Measurements from ENCODE around the gene PXN. TPM values are rescaled to one million over a fixed set of nuclear protein-coding genes. Genes with fewer than 3 reads are reported as not detected.
"Not testable (repeated sequence)": the region's sequence is repeated elsewhere in the genome, so short reads cannot be mapped to it uniquely, and the experiment has no call there.

PXN gene
- total and polyA plus RNA-seq, 7 donors = 64.7 to 166 (median 96.2) TPM

GRCh38 chr12:120212301-120212700 lies 53.2 kb downstream of the PXN start:
- 91 to 95% (median 93%) methylated on average over 24 of the region's 24 CpGs for WGBS, 3 donors
- DNase-seq = no peak
- no peaks in the 10 kb centered on the region for H3K9me3 ChIP-seq
- TF ChIP-seq, protein P1, sequence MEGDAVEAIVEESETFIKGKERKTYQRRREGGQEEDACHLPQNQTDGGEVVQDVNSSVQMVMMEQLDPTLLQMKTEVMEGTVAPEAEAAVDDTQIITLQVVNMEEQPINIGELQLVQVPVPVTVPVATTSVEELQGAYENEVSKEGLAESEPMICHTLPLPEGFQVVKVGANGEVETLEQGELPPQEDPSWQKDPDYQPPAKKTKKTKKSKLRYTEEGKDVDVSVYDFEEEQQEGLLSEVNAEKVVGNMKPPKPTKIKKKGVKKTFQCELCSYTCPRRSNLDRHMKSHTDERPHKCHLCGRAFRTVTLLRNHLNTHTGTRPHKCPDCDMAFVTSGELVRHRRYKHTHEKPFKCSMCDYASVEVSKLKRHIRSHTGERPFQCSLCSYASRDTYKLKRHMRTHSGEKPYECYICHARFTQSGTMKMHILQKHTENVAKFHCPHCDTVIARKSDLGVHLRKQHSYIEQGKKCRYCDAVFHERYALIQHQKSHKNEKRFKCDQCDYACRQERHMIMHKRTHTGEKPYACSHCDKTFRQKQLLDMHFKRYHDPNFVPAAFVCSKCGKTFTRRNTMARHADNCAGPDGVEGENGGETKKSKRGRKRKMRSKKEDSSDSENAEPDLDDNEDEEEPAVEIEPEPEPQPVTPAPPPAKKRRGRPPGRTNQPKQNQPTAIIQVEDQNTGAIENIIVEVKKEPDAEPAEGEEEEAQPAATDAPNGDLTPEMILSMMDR (IDR thresholded peaks at IDR 0.05) = no peak
- no peak overlapping the region for H3K27ac ChIP-seq
- no peak overlapping the region for H3K4me3 ChIP-seq
- no peaks in the 10 kb centered on the region for H3K27me3 ChIP-seq (ENCODE audit: insufficient read depth in 3 of 3, low read length in 2 of 3)
- H3K36me3 ChIP-seq (ENCODE audit: insufficient read depth in 1 of 2, low read depth in 1 of 2) = peaks cover 16 to 77% of the 10 kb centered on the region in 2 donors
- no peak for ATAC-seq
- intact Hi-C loops (cut with DNase I) = no loop called here
- no peaks in the 10 kb centered on the region for H3K4me1 ChIP-seq

DNA sequence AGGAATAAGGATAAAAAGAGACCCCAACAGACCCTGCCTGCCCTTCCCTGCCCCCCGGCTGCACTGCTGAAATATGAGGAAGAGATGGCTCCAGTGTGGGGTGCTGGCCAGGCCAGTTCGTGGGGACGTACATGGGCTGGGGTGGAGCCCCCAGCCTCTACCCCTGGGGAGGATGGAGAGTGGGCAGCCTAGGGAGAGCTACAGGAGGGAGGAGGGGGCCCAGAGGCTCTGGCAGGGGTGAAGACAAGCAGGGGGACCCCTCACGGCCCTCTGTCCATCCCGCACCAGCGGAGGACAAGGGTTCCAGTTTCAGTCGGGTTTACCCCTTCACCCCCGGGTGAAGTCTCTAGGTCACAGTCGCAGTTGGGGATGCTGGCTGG lies 53.6 kb downstream of the PXN start:
- Histone ChIP-seq H3K4me1 (no peaks in the 10 kb centered on the region), H3K27me3 (ENCODE audit: insufficient read depth in 3 of 3, low read length in 2 of 3) (no peaks in the 10 kb centered on the region), H3K9me3 (no peaks in the 10 kb centered on the region), H3K27ac (no peak overlapping the region), H3K36me3 (ENCODE audit: insufficient read depth in 1 of 2, low read depth in 1 of 2) (peaks cover 16 to 77% of the 10 kb centered on the region in 2 donors), H3K4me3 (no peak overlapping the region)
- intact Hi-C loops (cut with DNase I) = no loop called here
- DNase-seq (no peak), ATAC-seq (no peak)
- WGBS, 3 donors = 75 to 90% (median 78%) methylated on average over 9 of the region's 9 CpGs
- TF ChIP-seq, protein P1 (IDR thresholded peaks at IDR 0.05) = no peak

GRCh38 chr12:120211243-120211903 lies 54.2 kb downstream of the PXN start:
- DNase-seq (no peak), ATAC-seq (no peak)
- Histone ChIP-seq H3K4me1 (no peaks in the 10 kb centered on the region), H3K9me3 (no peaks in the 10 kb centered on the region), H3K4me3 (no peak overlapping the region), H3K27me3 (ENCODE audit: insufficient read depth in 3 of 3, low read length in 2 of 3) (no peaks in the 10 kb centered on the region), H3K36me3 (ENCODE audit: insufficient read depth in 1 of 2, low read depth in 1 of 2) (peaks cover 16 to 77% of the 10 kb centered on the region in 2 donors), H3K27ac (no peak overlapping the region)
- intact Hi-C loops (cut with DNase I) = no loop called here
- TF ChIP-seq, protein P1 (IDR thresholded peaks at IDR 0.05) = no peak
- WGBS, 3 donors = 86 to 92% (median 90%) methylated on average over 12 of the region's 12 CpGs

GRCh38 chr12:120209851-120210250 lies 55.7 kb downstream of the PXN start:
- Histone ChIP-seq H3K36me3 (ENCODE audit: insufficient read depth in 1 of 2, low read depth in 1 of 2) (peaks cover 10 to 62% of the 10 kb centered on the region in 2 donors), H3K4me3 (no peak overlapping the region), H3K9me3 (no peaks in the 10 kb centered on the region), H3K4me1 (no peaks in the 10 kb centered on the region), H3K27ac (no peak overlapping the region), H3K27me3 (ENCODE audit: insufficient read depth in 3 of 3, low read length in 2 of 3) (no peaks in the 10 kb centered on the region)
- ATAC-seq (peak in 2 of 4 donors; percentile 6 to 11), DNase-seq (no peak)
- intact Hi-C loops (cut with DNase I) = no loop called here
- 89 to 94% (median 91%) methylated on average over 13 of the region's 13 CpGs for WGBS, 3 donors
- TF ChIP-seq, protein P1 (IDR thresholded peaks at IDR 0.05) = no peak

- TF ChIP-seq, protein P1 (IDR thresholded peaks at IDR 0.05) = no peak
- Histone ChIP-seq H3K36me3 (ENCODE audit: insufficient read depth in 1 of 2, low read depth in 1 of 2) (peaks cover 3 to 36% of the 10 kb centered on the region in 2 donors), H3K4me1 (no peaks in the 10 kb centered on the region), H3K4me3 (no peak overlapping the region), H3K9me3 (no peaks in the 10 kb centered on the region), H3K27me3 (ENCODE audit: insufficient read depth in 3 of 3, low read length in 2 of 3) (no peaks in the 10 kb centered on the region), H3K27ac (no peak overlapping the region)
- 94 to 96% (median 95%) methylated on average over 13 of the region's 13 CpGs for WGBS, 3 donors
- DNase-seq (no peak), ATAC-seq (no peak)
- intact Hi-C loops (cut with DNase I) = no loop called here
Measured at GRCh38 chr12:120207227-120207626, 58.3 kb downstream of the PXN start.

DNA sequence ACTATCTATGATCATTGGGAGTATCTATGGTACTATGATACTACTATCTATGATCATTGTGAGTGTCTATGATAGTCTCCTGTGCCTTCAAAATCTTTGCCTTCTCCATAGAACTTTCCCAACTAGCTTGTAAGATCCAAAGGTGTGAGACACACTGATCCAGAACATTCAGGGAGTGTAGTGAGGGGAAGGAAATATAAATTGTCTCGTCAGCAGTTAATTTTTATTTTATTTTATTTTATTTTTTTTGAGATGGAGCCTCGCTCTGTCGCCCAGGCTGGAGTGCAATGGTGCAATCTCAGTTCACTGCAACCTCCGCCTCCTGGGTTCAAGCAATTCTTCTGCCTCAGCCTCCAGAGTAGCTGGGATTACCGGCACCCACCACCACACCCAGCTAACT lies 58.7 kb downstream of the PXN start:
- H3K27ac ChIP-seq; DNase-seq; H3K9me3 ChIP-seq; H3K4me3 ChIP-seq; ATAC-seq; H3K27me3 ChIP-seq (ENCODE audit: insufficient read depth in 3 of 3, low read length in 2 of 3); intact Hi-C loops (cut with DNase I); H3K4me1 ChIP-seq: not testable (repeated sequence)
- H3K36me3 ChIP-seq (ENCODE audit: insufficient read depth in 1 of 2, low read depth in 1 of 2) = peaks cover 3 to 31% of the 10 kb centered on the region in 2 donors
- 93 to 96% (median 93%) methylated on average over 5 of the region's 5 CpGs for WGBS, 3 donors

Measured in psoas muscle (tissue), 8 donors.